HCT116 (cell line): ENCODE results near the gene CFAP46. TPM values are rescaled to one million over a fixed set of nuclear protein-coding genes. Genes with fewer than 3 reads are reported as not detected.

Experiments
- ATAC-seq: fragments of 200-7000 bp; cut with Tn5 transposase; 2 replicates; pipeline ENCODE4 v1.9.1; 2020; ENCODE audit warnings: mild to moderate bottlenecking, moderate library complexity
- BruUV-seq: library from RNA; stranded (reverse); fragments of 400-500 nt; replicated peaks from 2 replicates; lab custom pipeline; 2021; lab: Mats Ljungman, UMichigan
- CTCF ChIA-PET: fragments of 300-600 bp; sonication (Branson Sonifier 250); formaldehyde crosslinking; loops from one replicate; lab custom pipeline; 2021; ENCODE audit warnings: antibody characterized with exemption; lab: Charles Lee
- POLR2A ChIA-PET: fragments of 300-600, 350-600 bp; sonication (Branson Sonifier 250); formaldehyde crosslinking; loops from one replicate; lab custom pipeline; 2021; ENCODE audit warnings: antibody characterized with exemption; lab: Charles Lee
- RAD21 ChIA-PET, 2 experiments: fragments of 300-600 bp; sonication (Branson Sonifier 250); formaldehyde crosslinking; loops; one replicate each; lab custom pipeline; 2023; ENCODE audit warnings: low total read pairs in 2 of 2; ENCODE audit not compliant: uncharacterized antibody in 2 of 2, unreplicated experiment in 2 of 2, low non-redundant PET in 1 of 2; lab: Charles Lee
- DNase-seq: peaks from one replicate; pipeline ENCODE4 v3.0.0-alpha.2; 2010; ENCODE audit warnings: low read depth, low spot score
- H2AFZ ChIP-seq: fragments of 200-600 bp; shearing (Covaris generic), sonication (generic); 2 replicates; pipeline ENCODE4 v1.6.1; 2017; ENCODE audit warnings: low read depth, mixed run types, mixed read lengths, antibody characterized with exemption, low read length; ENCODE audit not compliant: poor library complexity, severe bottlenecking
- H3K27ac ChIP-seq: 2 replicates; pipeline ENCODE4 v1.5.1; 2012; ENCODE audit warnings: low read depth, low read length
- H3K27me3 ChIP-seq: fragments of 200-600 bp; sonication (generic); 2 replicates; pipeline ENCODE4 v1.6.1; 2016; ENCODE audit warnings: mixed run types, low read length, mixed read lengths; ENCODE audit not compliant: insufficient read depth
- H3K36me3 ChIP-seq, 2 experiments: fragments of 200-500 bp in 1 of 2; fragments of 200-600 bp in 1 of 2; sonication (Bioruptor generic) in 1 of 2; sonication (generic) in 1 of 2; 2 replicates each; pipeline versions ENCODE4 v1.5.1 to v1.6.1; 2014 to 2016; ENCODE audit warnings: low read length in 2 of 2, inconsistent platforms in 1 of 2, mixed read lengths in 1 of 2, mixed run types in 1 of 2; ENCODE audit not compliant: insufficient read depth in 2 of 2, control insufficient read depth in 1 of 2
- H3K4me1 ChIP-seq, 2 experiments: fragments of 200-600 bp in 1 of 2; sonication (generic) in 1 of 2; 2 replicates each; pipeline versions ENCODE4 v1.5.1 to v1.6.1; 2012 to 2017; ENCODE audit warnings: low read length in 2 of 2, inconsistent platforms in 1 of 2, mild to moderate bottlenecking in 1 of 2, mixed read lengths in 1 of 2, mixed run types in 1 of 2, moderate library complexity in 1 of 2; ENCODE audit not compliant: insufficient read depth in 2 of 2, control insufficient read depth in 1 of 2
- H3K4me2 ChIP-seq: fragments of 200-600 bp; sonication (generic); 2 replicates; pipeline ENCODE4 v1.6.1; 2017; ENCODE audit warnings: mixed run types, low read length, mixed read lengths
- H3K4me3 ChIP-seq, 2 experiments: fragments of 200-600 bp in 1 of 2; sonication (generic) in 1 of 2; replicated peaks in 1 of 2; 2 replicates each; pipeline ENCODE4 v1.5.1; 2011 to 2016; ENCODE audit warnings: low read length in 2 of 2, control low read depth in 1 of 2, low read depth in 1 of 2, mild to moderate bottlenecking in 1 of 2, mixed read lengths in 1 of 2, mixed run types in 1 of 2
- H3K79me2 ChIP-seq: fragments of 200-600 bp; sonication (generic); 2 replicates; pipeline ENCODE4 v1.6.1; 2017; ENCODE audit warnings: mild to moderate bottlenecking, mixed run types, low read length, moderate library complexity, mixed read lengths; ENCODE audit not compliant: insufficient read depth
- H3K9ac ChIP-seq: fragments of 200-600 bp; sonication (generic); 2 replicates; pipeline ENCODE4 v1.6.1; 2016; ENCODE audit warnings: low read length, mixed read lengths
- H3K9me2 ChIP-seq: fragments of 200-600 bp; sonication (generic), shearing (Covaris generic); 2 replicates; pipeline ENCODE4 v1.6.1; 2017; ENCODE audit warnings: mixed run types, mild to moderate bottlenecking, moderate library complexity; ENCODE audit not compliant: insufficient read depth
- H3K9me3 ChIP-seq, 2 experiments: fragments of 200-500 bp in 1 of 2; fragments of 200-600 bp in 1 of 2; sonication (Bioruptor generic) in 1 of 2; sonication (generic) in 1 of 2; 2 replicates each; pipeline ENCODE4 v1.6.1; 2014 to 2017; ENCODE audit warnings: low read length in 2 of 2, mixed read lengths in 2 of 2, inconsistent platforms in 1 of 2, low read depth in 1 of 2, mild to moderate bottlenecking in 1 of 2, mixed run types in 1 of 2, moderate library complexity in 1 of 2; ENCODE audit not compliant: control insufficient read depth in 1 of 2, insufficient read depth in 1 of 2
- H4K20me1 ChIP-seq: fragments of 200-600 bp; sonication (generic), shearing (Covaris generic); 2 replicates; pipeline ENCODE4 v1.6.1; 2017; ENCODE audit warnings: mixed run types, mild to moderate bottlenecking, moderate library complexity; ENCODE audit not compliant: insufficient read depth
- CTCF ChIP-seq, 3 experiments: fragments of 200-600 bp in 1 of 3; sonication (generic) in 1 of 3; IDR thresholded peaks in 2 of 3; conservative IDR thresholded peaks in 1 of 3; 2 replicates each; pipeline ENCODE4 v1.5.1; 2012 to 2017; ENCODE audit warnings: low read depth in 2 of 3, low read length in 2 of 3, antibody characterized with exemption in 1 of 3, borderline replicate concordance in 1 of 3, control low read depth in 1 of 3, mild to moderate bottlenecking in 1 of 3, mixed read lengths in 1 of 3, mixed run types in 1 of 3, moderate library complexity in 1 of 3; ENCODE audit not compliant: insufficient read depth in 1 of 3
- EZH2 ChIP-seq: fragments of 200-600 bp; sonication (generic); IDR thresholded peaks from 2 replicates; pipeline ENCODE4 v1.6.1; 2017; ENCODE audit warnings: antibody characterized with exemption, mixed run types
- JUND ChIP-seq: IDR thresholded peaks from 2 replicates; pipeline ENCODE4 v1.6.1; 2012
- MAX ChIP-seq: IDR thresholded peaks from 2 replicates; pipeline ENCODE4 v1.6.1; 2012
- POLR2A ChIP-seq: IDR thresholded peaks from 2 replicates; pipeline ENCODE4 v1.7.0; 2011; ENCODE audit warnings: borderline replicate concordance; ENCODE audit not compliant: insufficient read depth, insufficient read length; ENCODE audit errors: extremely low read depth
- REST ChIP-seq: IDR thresholded peaks from 2 replicates; pipeline ENCODE4 v1.6.1; 2012; ENCODE audit warnings: low read depth
- SIN3A ChIP-seq: IDR thresholded peaks from 2 replicates; pipeline ENCODE4 v1.6.1; 2012; ENCODE audit warnings: low read depth
- SP1 ChIP-seq: IDR thresholded peaks from 2 replicates; pipeline ENCODE4 v1.6.1; 2012; ENCODE audit warnings: low read depth
- SRF ChIP-seq: IDR thresholded peaks from 2 replicates; pipeline ENCODE4 v1.6.1; 2012; ENCODE audit warnings: low read depth
- TCF7L2 ChIP-seq: IDR thresholded peaks from 2 replicates; pipeline ENCODE4 v1.7.0; 2011; ENCODE audit warnings: borderline replicate concordance, inconsistent platforms; ENCODE audit not compliant: insufficient read depth, insufficient read length; ENCODE audit errors: extremely low read depth
- YY1 ChIP-seq: IDR thresholded peaks from 2 replicates; pipeline ENCODE4 v1.6.1; 2011; ENCODE audit warnings: low read length, low read depth, moderate library complexity, mild to moderate bottlenecking; ENCODE audit not compliant: insufficient replicate concordance; ENCODE audit errors: extremely low read depth
- ZBTB33 ChIP-seq: IDR thresholded peaks from 2 replicates; pipeline ENCODE4 v1.6.1; 2011; ENCODE audit warnings: mild to moderate bottlenecking, low read length, moderate library complexity; ENCODE audit not compliant: insufficient replicate concordance; ENCODE audit errors: extremely low read depth
- ZFX ChIP-seq: fragments of 450-650 bp; IDR thresholded peaks from 2 replicates; pipeline ENCODE4 v1.6.1; 2017
- intact Hi-C: fragments of 100-400 bp; cut with micrococcal nuclease; formaldehyde crosslinking; loops from 2 replicates; pipeline ENCODE4 v1.10.0; 2022
- total RNA-seq: library from RNA; stranded (reverse); gene quantifications from one replicate; pipeline ENCODE4 v1.2.1, GENCODE V29; 2021; ENCODE audit not compliant: unreplicated experiment

Gene CFAP46
- total RNA-seq, 1 experiment from 2014 or later: 1.4 TPM

GRCh38 chr10:132878091-132878729 lies 64.2 kb downstream of the CFAP46 start:
- no peaks in the 10 kb centered on the region for H3K9me2 ChIP-seq
- CTCF ChIA-PET: no interaction called here
- H3K9ac ChIP-seq: no peak overlapping the region
- H3K9me3 ChIP-seq: no peaks in the 10 kb centered on the region
- H3K4me1 ChIP-seq: no peaks in the 10 kb centered on the region
- no TSS peak for BruUV-seq
- peaks cover 2% of the 10 kb centered on the region; the same call in 1 of the 2 replicates for H3K27me3 ChIP-seq
- H2AFZ ChIP-seq: no peak overlapping the region
- H3K4me2 ChIP-seq: no peak overlapping the region
- intact Hi-C loops: no loop called here
- H3K27ac ChIP-seq: no peak overlapping the region
- no peaks in the 10 kb centered on the region for H3K79me2 ChIP-seq
- H3K4me3 ChIP-seq: no peak overlapping the region
- RAD21 ChIA-PET: no interaction called here
- no peak for TF ChIP-seq POLR2A
- no peak for TF ChIP-seq SRF
- TF ChIP-seq REST: no peak
- no peak for TF ChIP-seq CTCF (IDR thresholded peaks at IDR 0.05 in 2 of 3, conservative IDR thresholded peaks at IDR 0.05 in 1 of 3; ENCODE audit: borderline replicate concordance in 1 of 3, insufficient read depth in 1 of 3, low read depth in 2 of 3, low read length in 2 of 3)
- no peak for TF ChIP-seq SP1
- TF ChIP-seq ZFX: no peak
- no peak for TF ChIP-seq SIN3A
- no peak for TF ChIP-seq EZH2
- TF ChIP-seq JUND: no peak
- no peak for TF ChIP-seq YY1
- no peak for TF ChIP-seq ZBTB33
- no peak for TF ChIP-seq TCF7L2
- no peak for TF ChIP-seq MAX
- POLR2A ChIA-PET: no interaction called here
- no peaks in the 10 kb centered on the region for H4K20me1 ChIP-seq
- H3K36me3 ChIP-seq: no peaks in the 10 kb centered on the region
- ATAC-seq (no peak), DNase-seq (no peak)
